Astrocyte of the spinal cord (primary cell): ENCODE data around the gene TGM1.

ENCODE experiments used
- DNase-seq: peaks from one replicate; pipeline ENCODE4 v3.0.0; 2011; ENCODE audit warnings: low read depth, low spot score
- H3K4me3 ChIP-seq: 2 replicates; pipeline ENCODE4 v1.5.1; 2011; ENCODE audit warnings: low read depth, mild to moderate bottlenecking, low read length, moderate library complexity
- in situ Hi-C: cut with HindIII; loops from 2 replicates; pipeline ENCODE4 v1.10.0; 2017; ENCODE audit warnings: low sequenced_read_pairs
- TF ChIP-seq, protein P1 (sequence below): IDR thresholded peaks from 2 replicates; pipeline ENCODE4 v1.5.1; 2012; ENCODE audit warnings: low read depth, mild to moderate bottlenecking, low read length, inconsistent platforms

Gene TGM1

DNA sequence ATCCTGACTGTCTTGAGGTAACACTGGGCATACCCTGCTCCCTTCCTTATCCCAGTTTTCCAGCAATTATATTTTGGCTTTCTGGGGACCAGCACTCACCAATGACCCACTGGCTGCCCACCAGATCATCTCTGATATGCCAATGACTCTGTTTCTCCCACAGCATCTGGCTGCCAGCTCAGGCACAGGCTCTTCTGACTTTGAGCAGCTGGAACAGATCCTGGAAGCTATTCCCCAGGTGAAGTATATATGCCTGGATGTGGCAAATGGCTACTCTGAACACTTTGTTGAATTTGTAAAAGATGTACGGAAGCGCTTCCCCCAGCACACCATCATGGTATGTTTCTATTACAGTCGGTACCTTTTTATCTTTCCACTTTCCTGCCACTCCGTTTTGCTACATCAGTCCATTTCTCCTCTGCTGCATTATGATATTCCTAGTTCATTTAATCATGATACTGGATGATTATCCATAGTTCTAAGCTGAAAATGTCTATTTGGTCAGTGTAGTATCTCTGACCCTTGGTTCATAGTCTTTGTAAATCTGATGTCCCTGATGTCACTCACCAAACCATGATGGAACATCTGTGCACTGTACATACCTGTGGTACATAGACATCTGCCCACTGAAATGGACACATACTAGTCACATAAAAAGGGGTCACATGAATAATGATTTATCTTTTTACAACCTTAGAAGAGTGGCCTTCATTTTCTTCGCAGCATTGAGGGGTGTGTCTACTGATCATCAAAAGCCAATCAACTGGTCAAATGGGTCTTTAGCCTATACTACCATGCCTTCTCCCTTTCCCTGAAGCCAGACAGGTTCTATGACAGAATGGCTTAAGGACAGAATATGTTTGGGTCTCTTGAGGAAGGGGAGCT, 26.9 kb downstream of the TGM1 start:
- DNase-seq, result no peak
- TF ChIP-seq, protein P1, sequence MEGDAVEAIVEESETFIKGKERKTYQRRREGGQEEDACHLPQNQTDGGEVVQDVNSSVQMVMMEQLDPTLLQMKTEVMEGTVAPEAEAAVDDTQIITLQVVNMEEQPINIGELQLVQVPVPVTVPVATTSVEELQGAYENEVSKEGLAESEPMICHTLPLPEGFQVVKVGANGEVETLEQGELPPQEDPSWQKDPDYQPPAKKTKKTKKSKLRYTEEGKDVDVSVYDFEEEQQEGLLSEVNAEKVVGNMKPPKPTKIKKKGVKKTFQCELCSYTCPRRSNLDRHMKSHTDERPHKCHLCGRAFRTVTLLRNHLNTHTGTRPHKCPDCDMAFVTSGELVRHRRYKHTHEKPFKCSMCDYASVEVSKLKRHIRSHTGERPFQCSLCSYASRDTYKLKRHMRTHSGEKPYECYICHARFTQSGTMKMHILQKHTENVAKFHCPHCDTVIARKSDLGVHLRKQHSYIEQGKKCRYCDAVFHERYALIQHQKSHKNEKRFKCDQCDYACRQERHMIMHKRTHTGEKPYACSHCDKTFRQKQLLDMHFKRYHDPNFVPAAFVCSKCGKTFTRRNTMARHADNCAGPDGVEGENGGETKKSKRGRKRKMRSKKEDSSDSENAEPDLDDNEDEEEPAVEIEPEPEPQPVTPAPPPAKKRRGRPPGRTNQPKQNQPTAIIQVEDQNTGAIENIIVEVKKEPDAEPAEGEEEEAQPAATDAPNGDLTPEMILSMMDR, result no peak
- no peak overlapping the region for H3K4me3 ChIP-seq
- in situ Hi-C loops, result no loop called here

DNA sequence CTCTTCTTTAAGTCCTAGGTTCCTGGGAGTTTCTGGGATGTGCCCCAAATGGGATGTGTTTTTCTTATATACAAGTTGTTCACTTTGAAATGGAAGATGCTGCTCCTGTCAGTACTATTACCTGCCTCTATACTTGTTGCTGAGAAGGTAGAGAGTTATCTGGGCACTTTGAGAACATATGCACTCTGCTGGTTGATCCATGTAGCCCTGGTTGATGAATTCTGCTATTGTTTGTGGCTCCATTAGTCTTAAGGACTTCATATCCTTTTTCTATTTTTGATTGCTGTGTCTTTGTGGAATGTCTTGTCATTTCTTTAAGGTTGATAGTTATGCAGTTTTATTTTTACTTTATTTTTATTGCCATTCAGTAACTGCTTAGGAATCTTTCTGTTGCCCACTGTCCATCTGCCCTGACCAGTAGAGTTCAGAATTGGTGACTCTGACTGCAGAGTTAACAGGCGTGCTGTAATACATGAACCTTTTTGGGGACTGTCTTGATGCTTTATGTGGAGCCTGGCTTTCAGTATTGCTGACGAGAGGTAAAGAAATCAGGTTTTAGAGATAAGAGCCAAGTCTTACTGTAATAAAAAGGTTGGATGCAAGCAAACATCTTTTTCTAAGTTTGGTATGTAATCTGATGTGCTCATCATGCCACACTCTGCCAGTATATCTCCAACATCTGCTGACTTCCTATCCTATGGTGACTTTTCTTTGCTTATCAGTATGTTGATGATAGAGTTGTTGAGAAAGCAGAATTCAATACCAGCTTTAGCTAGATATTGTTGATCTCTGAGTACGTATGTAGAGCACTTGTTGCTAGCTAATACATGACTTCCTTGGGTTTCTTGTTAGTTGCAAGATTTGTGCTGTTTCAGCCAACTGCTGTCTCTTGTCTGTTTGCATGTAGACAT, 28.6 kb downstream of the TGM1 start:
- DNase-seq, result no peak
- no peak overlapping the region for H3K4me3 ChIP-seq
- in situ Hi-C loops, result no loop called here
- TF ChIP-seq, protein P1, result no peak

DNA sequence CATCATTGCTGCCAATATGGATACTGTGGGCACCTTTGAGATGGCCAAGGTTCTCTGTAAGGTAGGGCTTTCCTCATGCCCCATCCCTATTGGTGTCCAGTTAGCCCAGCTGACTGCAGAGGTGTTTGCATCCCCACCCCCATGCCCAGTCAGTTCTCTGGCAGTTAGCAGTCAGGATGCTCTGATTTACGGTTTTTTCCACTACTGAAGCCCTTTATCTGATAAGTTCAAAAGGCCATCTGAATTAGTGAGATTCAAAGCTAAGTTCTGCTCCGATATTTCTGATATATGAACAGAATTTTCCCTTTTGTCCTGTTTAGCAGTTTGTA, 29.5 kb downstream of the TGM1 start:
- TF ChIP-seq, protein P1, result no peak
- peak overlapping the region; percentile 81 for H3K4me3 ChIP-seq
- in situ Hi-C loops, result no loop called here
- no peak for DNase-seq

DNA sequence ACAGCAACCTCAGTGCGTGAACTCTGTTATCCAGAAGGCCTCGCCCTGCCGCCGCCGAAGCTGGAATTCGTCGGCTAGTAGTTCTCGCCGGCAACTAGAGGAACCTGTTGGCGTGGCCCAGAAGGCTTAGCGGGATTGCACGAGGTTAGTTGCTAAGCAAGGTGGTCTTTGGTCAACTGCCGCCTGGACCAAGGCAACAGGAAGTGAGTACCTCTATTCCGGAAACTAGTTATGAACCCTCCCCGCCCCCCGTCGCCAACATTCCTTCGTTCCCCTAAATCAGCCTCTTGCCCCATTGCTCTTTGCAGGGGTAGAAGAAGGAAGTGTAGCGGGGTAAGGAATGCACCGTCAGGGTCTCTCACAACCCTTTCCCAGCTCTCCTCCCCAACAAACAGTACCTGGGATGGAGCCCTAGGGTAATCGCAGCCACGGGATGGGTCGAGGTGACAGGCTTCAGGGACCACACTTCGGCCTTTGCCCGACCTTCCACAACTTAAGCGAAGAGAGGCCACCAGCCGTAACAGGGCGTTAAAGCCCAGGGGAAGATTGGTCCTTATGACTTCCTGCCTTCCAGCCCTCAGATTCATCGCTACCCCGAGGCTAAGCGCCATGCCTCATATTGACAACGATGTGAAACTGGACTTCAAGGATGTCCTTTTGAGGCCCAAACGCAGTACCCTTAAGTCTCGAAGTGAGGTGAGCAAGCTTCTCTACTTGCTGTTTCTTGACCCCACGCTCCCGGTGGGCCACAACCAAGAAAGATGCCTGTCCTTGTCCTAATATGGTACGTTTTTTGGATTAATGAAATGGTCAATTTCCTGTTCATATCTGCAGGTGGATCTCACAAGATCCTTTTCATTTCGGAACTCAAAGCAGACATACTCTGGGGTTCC, 30.1 kb downstream of the TGM1 start, which contains the start of gene GMPR2:
Gene GMPR2, plus strand, starts transcription at position 285 of the 893 bp plus-strand sequence. Its CDS starts 325 bp downstream, at position 610.
- peak within 1 kb of the TSS; percentile 81 for H3K4me3 ChIP-seq
- TF ChIP-seq, protein P1, result no peak
- in situ Hi-C loops, result no loop called here
- DNase-seq, result no peak

DNA sequence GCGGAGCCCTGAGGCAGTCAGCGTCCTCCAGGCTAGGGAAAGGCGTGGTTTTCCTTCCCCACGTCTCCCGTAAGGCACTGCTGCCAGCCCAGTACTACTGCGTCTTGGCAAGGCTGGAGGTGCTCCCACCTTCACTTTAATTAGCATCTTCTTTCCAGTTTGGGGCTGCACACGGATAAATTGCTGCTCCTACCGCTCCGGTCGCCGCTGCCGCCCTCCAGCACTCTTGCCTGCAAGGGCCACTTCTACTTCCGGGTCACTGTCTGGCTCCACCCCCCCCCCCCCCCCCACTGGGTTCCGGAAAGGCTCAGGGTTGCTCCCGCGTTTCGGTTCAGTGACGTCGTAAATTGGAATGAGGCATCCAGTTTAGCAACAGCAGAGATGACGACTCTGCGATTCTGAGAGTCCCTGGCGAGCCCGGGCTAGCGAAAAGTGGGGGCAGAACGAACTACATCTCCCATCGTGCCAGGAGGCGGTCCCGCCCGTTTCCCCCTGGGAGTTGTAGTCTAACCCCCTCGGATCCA, 30.8 kb downstream of the TGM1 start, which contains the start of gene NEDD8:
Gene NEDD8, minus strand, starts transcription at position 247 of the 524 bp plus-strand sequence. Its CDS starts 100 bp downstream, at position 147.
- in situ Hi-C loops, result no loop called here
- H3K4me3 ChIP-seq, result peak within 1 kb of the TSS; percentile 81
- DNase-seq, result peak; percentile 97
- TF ChIP-seq, protein P1, result no peak
